WERI-Rb-1 (cell line): ENCODE data around the gene FRMD8.

ENCODE experiments used
- DNase-seq: peaks from one replicate; pipeline ENCODE4 v3.0.0-alpha.2; 2020
- H3K27ac ChIP-seq: fragments of 250-450 bp; sonication (Bioruptor Pico); 2 replicates; pipeline ENCODE4 v1.5.1; 2020; ENCODE audit warnings: mild to moderate bottlenecking, moderate library complexity
- H3K27me3 ChIP-seq: fragments of 250-450 bp; sonication (Bioruptor Pico); 2 replicates; pipeline ENCODE4 v1.5.1; 2021; ENCODE audit warnings: mild to moderate bottlenecking, low read depth, moderate library complexity; ENCODE audit not compliant: insufficient read depth, severe bottlenecking
- H3K36me3 ChIP-seq: fragments of 250-450 bp; sonication (Bioruptor Pico); 2 replicates; pipeline ENCODE4 v1.5.1; 2020; ENCODE audit warnings: mild to moderate bottlenecking, moderate library complexity
- H3K4me3 ChIP-seq: 2 replicates; pipeline ENCODE4 v1.5.1; 2011; ENCODE audit warnings: low read depth, mild to moderate bottlenecking, control low read depth, low read length
- H3K9me3 ChIP-seq: fragments of 250-450 bp; sonication (Bioruptor Pico); 2 replicates; pipeline ENCODE4 v1.5.1; 2021; ENCODE audit warnings: mild to moderate bottlenecking, moderate library complexity; ENCODE audit not compliant: severe bottlenecking
- TF ChIP-seq, protein P1 (sequence below): IDR thresholded peaks from 2 replicates; pipeline ENCODE4 v1.5.1; 2011; ENCODE audit warnings: low read depth, mild to moderate bottlenecking, control low read depth, inconsistent platforms, low read length

FRMD8 gene

GRCh38 chr11:65384301-65384889 lies 2.0 kb upstream of the FRMD8 start:
- TF ChIP-seq, protein P1, sequence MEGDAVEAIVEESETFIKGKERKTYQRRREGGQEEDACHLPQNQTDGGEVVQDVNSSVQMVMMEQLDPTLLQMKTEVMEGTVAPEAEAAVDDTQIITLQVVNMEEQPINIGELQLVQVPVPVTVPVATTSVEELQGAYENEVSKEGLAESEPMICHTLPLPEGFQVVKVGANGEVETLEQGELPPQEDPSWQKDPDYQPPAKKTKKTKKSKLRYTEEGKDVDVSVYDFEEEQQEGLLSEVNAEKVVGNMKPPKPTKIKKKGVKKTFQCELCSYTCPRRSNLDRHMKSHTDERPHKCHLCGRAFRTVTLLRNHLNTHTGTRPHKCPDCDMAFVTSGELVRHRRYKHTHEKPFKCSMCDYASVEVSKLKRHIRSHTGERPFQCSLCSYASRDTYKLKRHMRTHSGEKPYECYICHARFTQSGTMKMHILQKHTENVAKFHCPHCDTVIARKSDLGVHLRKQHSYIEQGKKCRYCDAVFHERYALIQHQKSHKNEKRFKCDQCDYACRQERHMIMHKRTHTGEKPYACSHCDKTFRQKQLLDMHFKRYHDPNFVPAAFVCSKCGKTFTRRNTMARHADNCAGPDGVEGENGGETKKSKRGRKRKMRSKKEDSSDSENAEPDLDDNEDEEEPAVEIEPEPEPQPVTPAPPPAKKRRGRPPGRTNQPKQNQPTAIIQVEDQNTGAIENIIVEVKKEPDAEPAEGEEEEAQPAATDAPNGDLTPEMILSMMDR, result no peak
- DNase-seq, result no peak
- Histone ChIP-seq H3K4me3 (no peak overlapping the region), H3K36me3 (peaks cover 7% of the 10 kb centered on the region), H3K9me3 (no peaks in the 10 kb centered on the region), H3K27ac (no peak overlapping the region), H3K27me3 (no peaks in the 10 kb centered on the region)

DNA sequence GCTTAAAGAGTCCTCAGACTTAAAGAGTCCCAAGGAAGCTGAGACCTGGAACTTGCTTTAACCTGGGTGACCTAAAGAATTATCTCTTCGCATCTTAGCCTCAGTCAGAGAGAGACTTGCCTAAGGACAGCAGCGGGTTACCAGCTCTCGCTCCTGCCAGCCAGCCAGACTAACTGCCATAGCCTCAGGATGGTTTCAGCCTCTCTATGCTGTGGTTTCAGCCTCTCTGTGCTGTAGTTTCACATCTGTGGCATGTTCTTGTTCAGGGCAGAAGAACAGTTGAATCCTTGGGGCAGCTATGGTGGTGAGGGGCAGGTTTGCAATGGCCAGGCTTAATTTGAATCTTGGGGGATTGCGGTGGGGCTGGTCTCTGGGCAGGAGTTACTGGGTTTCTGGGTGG lies 2.3 kb downstream of the FRMD8 start:
- no peak for DNase-seq
- H3K27ac ChIP-seq, result no peak overlapping the region
- TF ChIP-seq, protein P1, result no peak
- peaks cover 14% of the 10 kb centered on the region for H3K36me3 ChIP-seq
- H3K27me3 ChIP-seq, result no peaks in the 10 kb centered on the region
- H3K9me3 ChIP-seq, result no peaks in the 10 kb centered on the region
- H3K4me3 ChIP-seq, result no peak overlapping the region

DNA sequence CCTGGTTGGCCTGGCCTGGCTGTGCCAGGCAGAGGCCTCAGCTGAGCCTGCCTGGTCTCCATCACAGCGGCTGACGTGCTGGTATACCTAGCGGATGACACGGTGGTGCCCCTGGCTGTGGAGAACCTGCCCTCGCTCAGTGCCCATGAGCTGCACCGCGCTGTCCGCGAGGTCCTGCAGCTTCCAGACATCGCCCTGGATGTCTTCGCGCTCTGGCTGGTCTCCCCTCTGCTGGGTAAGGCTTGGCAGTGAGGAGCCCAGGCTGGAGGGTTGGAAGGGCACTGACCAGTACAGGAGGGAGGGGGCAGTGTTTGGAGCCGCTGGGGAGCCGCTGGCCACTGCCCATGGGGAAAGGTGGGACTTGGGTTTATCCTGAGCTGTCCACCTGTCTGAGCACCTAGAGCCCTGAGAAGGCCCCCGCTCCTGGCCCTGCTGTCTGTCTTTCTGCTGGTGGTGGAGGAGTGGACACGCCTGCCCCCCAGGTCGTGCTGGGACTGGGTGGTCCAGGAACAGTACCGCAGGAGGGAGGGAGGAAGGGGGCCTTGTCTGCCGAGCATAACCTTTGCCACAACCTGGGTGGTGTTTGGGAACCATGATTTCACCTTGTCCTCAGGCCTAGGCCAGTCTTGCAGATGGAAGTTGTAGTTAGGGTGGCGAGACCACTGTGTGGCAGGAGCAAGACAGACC lies 3.0 kb downstream of the FRMD8 start:
- Histone ChIP-seq H3K4me3 (no peak overlapping the region), H3K27me3 (no peaks in the 10 kb centered on the region), H3K9me3 (no peaks in the 10 kb centered on the region), H3K27ac (no peak overlapping the region), H3K36me3 (peaks cover 19% of the 10 kb centered on the region)
- TF ChIP-seq, protein P1, result no peak
- DNase-seq, result no peak

GRCh38 chr11:65390099-65390941 lies 3.9 kb downstream of the FRMD8 start:
- peaks cover 19% of the 10 kb centered on the region for H3K36me3 ChIP-seq
- H3K9me3 ChIP-seq, result no peaks in the 10 kb centered on the region
- no peak overlapping the region for H3K27ac ChIP-seq
- H3K27me3 ChIP-seq, result no peaks in the 10 kb centered on the region
- no peak for DNase-seq
- TF ChIP-seq, protein P1, result no peak
- H3K4me3 ChIP-seq, result no peak overlapping the region

DNA sequence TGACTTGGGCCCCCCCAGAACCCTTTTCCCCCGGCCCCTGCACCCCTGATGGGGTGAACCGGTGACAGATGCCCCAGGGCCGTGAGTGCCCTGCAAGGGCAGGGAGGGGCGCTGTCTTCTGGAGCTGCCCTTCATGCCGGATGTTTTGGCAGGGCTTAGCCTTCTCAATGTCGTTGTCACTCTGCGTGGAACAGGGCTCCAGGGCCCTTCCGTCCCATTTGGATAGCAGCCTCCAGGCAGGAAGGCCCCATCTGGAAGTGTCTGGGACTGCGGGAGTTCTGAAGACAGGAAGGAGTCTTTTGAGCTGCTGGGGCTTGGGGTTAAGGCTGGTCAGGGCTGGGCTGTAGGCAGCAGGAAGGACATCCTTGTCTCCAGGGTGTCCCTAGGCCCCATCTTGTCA lies 4.6 kb downstream of the FRMD8 start:
- DNase-seq, result no peak
- no peaks in the 10 kb centered on the region for H3K9me3 ChIP-seq
- TF ChIP-seq, protein P1, result no peak
- no peaks in the 10 kb centered on the region for H3K27me3 ChIP-seq
- H3K36me3 ChIP-seq, result peaks cover 19% of the 10 kb centered on the region
- no peak overlapping the region for H3K4me3 ChIP-seq
- H3K27ac ChIP-seq, result no peak overlapping the region
